H9 (cell line): ENCODE measurements around the gene GUK1. TPM values are rescaled to one million over a fixed set of nuclear protein-coding genes. Genes with fewer than 3 reads are reported as not detected.

ENCODE experiments used
- DNase-seq: peaks from one replicate; pipeline ENCODE4 v3.0.0-alpha.2; 2017
- H2AFZ ChIP-seq: one replicate; pipeline ENCODE4 v1.6.1; 2013; ENCODE audit warnings: mild to moderate bottlenecking, low read length, control low read depth, moderate library complexity
- H2AK5ac ChIP-seq: 2 replicates; pipeline ENCODE4 v1.6.1; 2013; ENCODE audit warnings: low read length, control low read depth, mixed read lengths; ENCODE audit not compliant: insufficient read length
- H2BK120ac ChIP-seq: one replicate; pipeline ENCODE4 v1.6.1; 2013; ENCODE audit warnings: low read depth, mild to moderate bottlenecking, low read length, control low read depth, inconsistent platforms; ENCODE audit not compliant: poor library complexity, severe bottlenecking
- H2BK12ac ChIP-seq: 2 replicates; pipeline ENCODE4 v1.6.1; 2013; ENCODE audit warnings: low read length, control low read depth, mixed read lengths, low read depth; ENCODE audit not compliant: insufficient read length
- H2BK15ac ChIP-seq: 2 replicates; pipeline ENCODE4 v1.6.1; 2013; ENCODE audit warnings: low read depth, low read length, control low read depth
- H2BK20ac ChIP-seq: one replicate; pipeline ENCODE4 v1.6.1; 2013; ENCODE audit warnings: low read depth, mild to moderate bottlenecking, low read length, control low read depth, inconsistent platforms; ENCODE audit not compliant: poor library complexity, severe bottlenecking
- H2BK5ac ChIP-seq: 2 replicates; pipeline ENCODE4 v1.6.1; 2013; ENCODE audit warnings: low read length, control low read depth, mixed read lengths; ENCODE audit not compliant: insufficient read length
- H3K14ac ChIP-seq: 2 replicates; pipeline ENCODE4 v1.6.1; 2013; ENCODE audit warnings: low read length, control low read depth; ENCODE audit not compliant: insufficient read depth
- H3K18ac ChIP-seq: 2 replicates; pipeline ENCODE4 v1.6.1; 2013; ENCODE audit warnings: low read depth, mild to moderate bottlenecking, mixed read lengths, low read length, control low read depth; ENCODE audit not compliant: insufficient read length
- H3K23ac ChIP-seq: 2 replicates; pipeline ENCODE4 v1.6.1; 2013; ENCODE audit warnings: low read length, control low read depth, mixed read lengths, low read depth; ENCODE audit not compliant: insufficient read length
- H3K23me2 ChIP-seq: 2 replicates; pipeline ENCODE4 v1.6.1; 2013; ENCODE audit warnings: low read depth, mild to moderate bottlenecking, mixed read lengths, low read length, control low read depth; ENCODE audit not compliant: insufficient read length, poor library complexity, severe bottlenecking
- H3K27ac ChIP-seq: 2 replicates; pipeline ENCODE4 v1.5.1; 2013; ENCODE audit warnings: low read length, control low read depth, mixed read lengths, low read depth; ENCODE audit not compliant: insufficient read length
- H3K27me3 ChIP-seq: 2 replicates; pipeline ENCODE4 v1.6.1; 2013; ENCODE audit warnings: low read length, control low read depth, inconsistent platforms; ENCODE audit not compliant: insufficient read depth
- H3K4ac ChIP-seq: 2 replicates; pipeline ENCODE4 v1.6.1; 2013; ENCODE audit warnings: low read depth, mild to moderate bottlenecking, control low read depth, inconsistent platforms, low read length, moderate library complexity
- H3K4me1 ChIP-seq: 2 replicates; pipeline ENCODE4 v1.6.1; 2013; ENCODE audit warnings: low read length, control low read depth, inconsistent platforms; ENCODE audit not compliant: insufficient read depth
- H3K4me2 ChIP-seq: 2 replicates; pipeline ENCODE4 v1.6.1; 2013; ENCODE audit warnings: low read length, control low read depth, mixed read lengths; ENCODE audit not compliant: insufficient read length, insufficient read depth
- H3K56ac ChIP-seq: 2 replicates; pipeline ENCODE4 v1.6.1; 2013; ENCODE audit warnings: low read depth, mild to moderate bottlenecking, mixed read lengths, low read length, control low read depth; ENCODE audit not compliant: insufficient read length
- H3K79me1 ChIP-seq: 2 replicates; pipeline ENCODE4 v1.6.1; 2013; ENCODE audit warnings: low read depth, mild to moderate bottlenecking, moderate library complexity, low read length, control low read depth, inconsistent platforms; ENCODE audit not compliant: insufficient read depth, poor library complexity, severe bottlenecking
- H3K79me2 ChIP-seq: 2 replicates; pipeline ENCODE4 v1.6.1; 2013; ENCODE audit warnings: low read length, control low read depth, inconsistent platforms; ENCODE audit not compliant: insufficient read depth
- H3K9ac ChIP-seq: 2 replicates; pipeline ENCODE4 v1.6.1; 2013; ENCODE audit warnings: low read length, control low read depth, mixed read lengths; ENCODE audit not compliant: insufficient read length; ENCODE audit errors: extremely low read depth
- H3K9me3 ChIP-seq: one replicate; pipeline ENCODE4 v1.6.1; 2013; ENCODE audit warnings: low read depth, low read length, inconsistent platforms; ENCODE audit not compliant: control insufficient read depth
- H3T11ph ChIP-seq: one replicate; pipeline ENCODE4 v1.6.1; 2013; ENCODE audit warnings: mild to moderate bottlenecking, low read length, control low read depth, inconsistent platforms
- H4K20me1 ChIP-seq: one replicate; pipeline ENCODE4 v1.6.1; 2013; ENCODE audit not compliant: control insufficient read depth, insufficient read length, insufficient read depth
- H4K5ac ChIP-seq: 2 replicates; pipeline ENCODE4 v1.6.1; 2013; ENCODE audit warnings: low read depth, mild to moderate bottlenecking, mixed read lengths, low read length, control low read depth; ENCODE audit not compliant: insufficient read length
- H4K8ac ChIP-seq: replicated peaks from 2 replicates; pipeline ENCODE4 v1.6.1; 2013; ENCODE audit warnings: low read length, control low read depth, mixed read lengths, low read depth; ENCODE audit not compliant: insufficient read length
- H4K91ac ChIP-seq: 2 replicates; pipeline ENCODE4 v1.6.1; 2013; ENCODE audit warnings: low read depth, mild to moderate bottlenecking, moderate library complexity, mixed read lengths, low read length, control low read depth; ENCODE audit not compliant: insufficient read length
- H3K27ac Mint-ChIP-seq, 3 experiments: 2 replicates in 2 of 3; 3 replicates in 1 of 3; pipeline ENCODE4 v1.8.0; 2020 to 2021; ENCODE audit warnings: mixed read lengths in 3 of 3, mild to moderate bottlenecking in 1 of 3, moderate library complexity in 1 of 3
- H3K27me3 Mint-ChIP-seq: 2 replicates; pipeline ENCODE4 v1.8.0; 2021; ENCODE audit warnings: low read depth, mild to moderate bottlenecking, moderate library complexity, mixed read lengths
- H3K36me3 Mint-ChIP-seq, 3 experiments: 2 replicates in 2 of 3; 3 replicates in 1 of 3; pipeline ENCODE4 v1.8.0; 2020 to 2021; ENCODE audit warnings: low read depth in 3 of 3, mixed read lengths in 3 of 3; ENCODE audit not compliant: insufficient read depth in 1 of 3
- H3K4me1 Mint-ChIP-seq, 2 experiments: 2 replicates each; pipeline ENCODE4 v1.8.0; 2020; ENCODE audit warnings: mixed read lengths in 2 of 2
- H3K4me3 Mint-ChIP-seq, 2 experiments: 2 replicates in 1 of 2; 3 replicates in 1 of 2; pipeline ENCODE4 v1.8.0; 2020 to 2021; ENCODE audit warnings: mild to moderate bottlenecking in 2 of 2, mixed read lengths in 2 of 2, moderate library complexity in 1 of 2
- H3K9me3 Mint-ChIP-seq, 2 experiments: 2 replicates in 1 of 2; 3 replicates in 1 of 2; pipeline ENCODE4 v1.8.0; 2020; ENCODE audit warnings: mild to moderate bottlenecking in 2 of 2, mixed read lengths in 2 of 2, moderate library complexity in 1 of 2
- WGBS: extraction: QIAGEN DNeasy Blood & Tissue Kit; methylation state at CpG from one replicate; pipeline ENCODE4 v1.1.7; 2013; ENCODE audit warnings: missing lambda C conversion rate, low lambda C conversion rate, mixed read lengths; ENCODE audit not compliant: insufficient read length; ENCODE audit errors: extremely low coverage; 5-methylcytosine and 5-hydroxymethylcytosine counted together
- total RNA-seq: library from RNA; stranded (reverse); gene quantifications from 2 replicates; pipeline ENCODE4 v1.2.1, GENCODE V29; 2021
- TF ChIP-seq, protein P1 (sequence below): fragments of 200-600 bp; sonication (generic); conservative IDR thresholded peaks from 3 replicates; pipeline ENCODE4 v1.8.0; 2021; ENCODE audit warnings: antibody characterized with exemption, mild to moderate bottlenecking

The GUK1 gene
- total RNA-seq, 1 experiment from 2014 or later: 88.2 TPM

GRCh38 chr1:228148935-228149405 is 8.9 kb downstream of the GUK1 start:
- Mint-ChIP-seq H3K36me3 (no peaks in the 10 kb centered on the region), H3K27me3 (no peaks in the 10 kb centered on the region), H3K4me1 (peaks cover 0 to 6% of the 10 kb centered on the region in 2 experiments; a peak in 2 of 4 replicates), H3K4me3 (no peak overlapping the region), H3K27ac (no peak overlapping the region), H3K9me3 (no peaks in the 10 kb centered on the region)
- H3K79me1 ChIP-seq: no peaks in the 10 kb centered on the region
- no peaks in the 10 kb centered on the region for H3K9me3 ChIP-seq
- H3K14ac ChIP-seq: no peak overlapping the region
- no peak overlapping the region for H3K23ac ChIP-seq
- H2AFZ ChIP-seq: no peak overlapping the region
- H2BK120ac ChIP-seq: no peak overlapping the region
- H3K27me3 ChIP-seq: no peaks in the 10 kb centered on the region
- no peak overlapping the region for H2BK20ac ChIP-seq
- no peak overlapping the region for H2BK15ac ChIP-seq
- no peak overlapping the region for H3K56ac ChIP-seq
- no peaks in the 10 kb centered on the region for H3K23me2 ChIP-seq
- no peak overlapping the region for H4K8ac ChIP-seq
- H4K5ac ChIP-seq: no peak overlapping the region
- H3K27ac ChIP-seq: no peak overlapping the region
- TF ChIP-seq, protein P1, sequence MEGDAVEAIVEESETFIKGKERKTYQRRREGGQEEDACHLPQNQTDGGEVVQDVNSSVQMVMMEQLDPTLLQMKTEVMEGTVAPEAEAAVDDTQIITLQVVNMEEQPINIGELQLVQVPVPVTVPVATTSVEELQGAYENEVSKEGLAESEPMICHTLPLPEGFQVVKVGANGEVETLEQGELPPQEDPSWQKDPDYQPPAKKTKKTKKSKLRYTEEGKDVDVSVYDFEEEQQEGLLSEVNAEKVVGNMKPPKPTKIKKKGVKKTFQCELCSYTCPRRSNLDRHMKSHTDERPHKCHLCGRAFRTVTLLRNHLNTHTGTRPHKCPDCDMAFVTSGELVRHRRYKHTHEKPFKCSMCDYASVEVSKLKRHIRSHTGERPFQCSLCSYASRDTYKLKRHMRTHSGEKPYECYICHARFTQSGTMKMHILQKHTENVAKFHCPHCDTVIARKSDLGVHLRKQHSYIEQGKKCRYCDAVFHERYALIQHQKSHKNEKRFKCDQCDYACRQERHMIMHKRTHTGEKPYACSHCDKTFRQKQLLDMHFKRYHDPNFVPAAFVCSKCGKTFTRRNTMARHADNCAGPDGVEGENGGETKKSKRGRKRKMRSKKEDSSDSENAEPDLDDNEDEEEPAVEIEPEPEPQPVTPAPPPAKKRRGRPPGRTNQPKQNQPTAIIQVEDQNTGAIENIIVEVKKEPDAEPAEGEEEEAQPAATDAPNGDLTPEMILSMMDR: no peak
- no CpG with 5 or more reads among the region's 8 CpGs for WGBS
- DNase-seq: no peak
- H3K4me2 ChIP-seq: no peak overlapping the region
- H2BK12ac ChIP-seq: no peak overlapping the region
- no peak overlapping the region for H4K91ac ChIP-seq
- H4K20me1 ChIP-seq: peaks cover under 1% of the 10 kb centered on the region
- no peak overlapping the region for H3K9ac ChIP-seq
- H2AK5ac ChIP-seq: no peak overlapping the region
- H2BK5ac ChIP-seq: no peak overlapping the region
- no peaks in the 10 kb centered on the region for H3K4me1 ChIP-seq
- H3T11ph ChIP-seq: no peak overlapping the region
- H3K4ac ChIP-seq: no peak overlapping the region
- no peak overlapping the region for H3K18ac ChIP-seq
- peaks cover 3% of the 10 kb centered on the region; the same call in 1 of the 2 replicates for H3K79me2 ChIP-seq
